ENCODE measurements around the gene CPED1.

- TF ChIP-seq CTCF (IDR thresholded peaks at IDR 0.05) (no peak), ZFX (IDR thresholded peaks at IDR 0.05; ENCODE audit: borderline replicate concordance) (no peak)
Measured at GRCh38 chr7:120950539-120951308, 37.8 kb upstream of the CPED1 start, which contains the start of gene ING3.

All from 22Rv1 (cell line).